ENCODE results near the gene USP15.

DNA sequence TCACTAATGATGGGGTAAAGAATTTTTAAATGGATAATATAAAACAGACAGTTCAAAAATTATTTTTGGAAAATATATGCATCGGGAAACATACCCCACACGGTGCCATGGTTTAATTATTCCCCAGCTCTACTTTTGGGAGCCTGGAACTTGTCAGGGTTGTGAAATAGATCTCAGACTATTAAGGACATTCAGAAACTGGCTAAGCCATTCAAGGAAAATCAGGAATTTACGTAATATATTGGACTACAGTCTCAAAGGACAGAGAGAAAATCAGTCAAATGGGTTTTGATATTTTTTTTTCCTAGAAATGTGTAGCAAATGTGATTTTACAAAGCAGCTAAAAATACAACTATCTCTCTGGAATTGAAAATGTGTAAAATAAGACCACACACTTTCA is 148.9 kb downstream of the USP15 start:
- no peak for TF ChIP-seq EZH2 (IDR thresholded peaks at IDR 0.05)
- no peak for TF ChIP-seq POLR2AphosphoS5 (IDR thresholded peaks at IDR 0.05; ENCODE audit: borderline replicate concordance, low read depth, low read length)

Measured in SK-N-MC (cell line).